Trophoblast cell (in vitro differentiated cells and primary cell): ENCODE data around the gene LTA.

Experiments used
- DNase-seq, 2 donors: peaks; one replicate each; pipeline ENCODE4 v3.0.0-alpha.2; 2016
- H2AFZ ChIP-seq: 2 replicates; pipeline ENCODE4 v1.6.1; 2013; ENCODE audit warnings: low read length, moderate library complexity, mild to moderate bottlenecking; ENCODE audit not compliant: insufficient read depth, poor library complexity
- H2AK5ac ChIP-seq: 2 replicates; pipeline ENCODE4 v1.6.1; 2013; ENCODE audit warnings: mild to moderate bottlenecking, low read length
- H2BK120ac ChIP-seq: 2 replicates; pipeline ENCODE4 v1.6.1; 2013; ENCODE audit warnings: low read length, mild to moderate bottlenecking, moderate library complexity; ENCODE audit not compliant: insufficient read depth, poor library complexity
- H2BK12ac ChIP-seq: 2 replicates; pipeline ENCODE4 v1.6.1; 2013; ENCODE audit warnings: mild to moderate bottlenecking, low read length, moderate library complexity
- H2BK5ac ChIP-seq: 2 replicates; pipeline ENCODE4 v1.6.1; 2013; ENCODE audit warnings: low read length, low read depth, moderate library complexity, mild to moderate bottlenecking; ENCODE audit not compliant: poor library complexity
- H3K14ac ChIP-seq: 2 replicates; pipeline ENCODE4 v1.6.1; 2013; ENCODE audit warnings: mild to moderate bottlenecking, low read length
- H3K18ac ChIP-seq: 2 replicates; pipeline ENCODE4 v1.6.1; 2013; ENCODE audit warnings: mild to moderate bottlenecking, low read length
- H3K23ac ChIP-seq: 2 replicates; pipeline ENCODE4 v1.6.1; 2013; ENCODE audit warnings: low read length
- H3K27ac ChIP-seq: 2 replicates; pipeline ENCODE4 v1.5.1; 2013; ENCODE audit warnings: low read depth, mild to moderate bottlenecking, inconsistent platforms, low read length, moderate library complexity
- H3K27me3 ChIP-seq: 2 replicates; pipeline ENCODE4 v1.6.1; 2013; ENCODE audit warnings: inconsistent platforms, mild to moderate bottlenecking, low read length, moderate library complexity; ENCODE audit not compliant: insufficient read depth
- H3K36me3 ChIP-seq, 2 experiments: 1 replicate in 1 of 2; 2 replicates in 1 of 2; pipeline ENCODE4 v1.6.1; 2013; ENCODE audit warnings: low read length in 2 of 2, mild to moderate bottlenecking in 2 of 2, moderate library complexity in 1 of 2; ENCODE audit not compliant: insufficient read depth in 2 of 2, control insufficient read depth in 1 of 2
- H3K4ac ChIP-seq: 2 replicates; pipeline ENCODE4 v1.6.1; 2013; ENCODE audit warnings: low read depth, mild to moderate bottlenecking, low read length, moderate library complexity
- H3K4me1 ChIP-seq, 2 experiments: 1 replicate in 1 of 2; 2 replicates in 1 of 2; pipeline ENCODE4 v1.6.1; 2013; ENCODE audit warnings: low read length in 2 of 2, mild to moderate bottlenecking in 2 of 2, moderate library complexity in 1 of 2; ENCODE audit not compliant: insufficient read depth in 2 of 2, control insufficient read depth in 1 of 2
- H3K4me2 ChIP-seq: 2 replicates; pipeline ENCODE4 v1.6.1; 2013; ENCODE audit warnings: inconsistent platforms, mild to moderate bottlenecking, low read length, moderate library complexity
- H3K4me3 ChIP-seq: 2 replicates; pipeline ENCODE4 v1.5.1; 2013; ENCODE audit warnings: mild to moderate bottlenecking, low read depth, low read length, inconsistent platforms
- H3K79me1 ChIP-seq: one replicate; pipeline ENCODE4 v1.6.1; 2013; ENCODE audit warnings: low read length
- H3K79me2 ChIP-seq: 2 replicates; pipeline ENCODE4 v1.6.1; 2013; ENCODE audit warnings: low read length, mild to moderate bottlenecking; ENCODE audit not compliant: control insufficient read depth, insufficient read depth, poor library complexity
- H3K9ac ChIP-seq: 2 replicates; pipeline ENCODE4 v1.6.1; 2013; ENCODE audit warnings: mild to moderate bottlenecking, low read length
- H3K9me3 ChIP-seq: 2 replicates; pipeline ENCODE4 v1.6.1; 2013; ENCODE audit warnings: low read depth, mild to moderate bottlenecking, control low read depth, inconsistent platforms, low read length; ENCODE audit not compliant: insufficient read depth
- H4K12ac ChIP-seq: 2 replicates; pipeline ENCODE4 v1.6.1; 2013; ENCODE audit warnings: low read depth, mild to moderate bottlenecking, low read length, moderate library complexity
- H4K8ac ChIP-seq: 2 replicates; pipeline ENCODE4 v1.6.1; 2013; ENCODE audit warnings: low read depth, mild to moderate bottlenecking, low read length, moderate library complexity
- H4K91ac ChIP-seq: one replicate; pipeline ENCODE4 v1.6.1; 2013; ENCODE audit warnings: low read depth, mild to moderate bottlenecking, low read length, moderate library complexity
- WGBS: extraction: QIAGEN DNeasy Blood & Tissue Kit; methylation state at CpG from one replicate; pipeline ENCODE4 v1.1.7; 2013; ENCODE audit warnings: missing lambda C conversion rate; ENCODE audit not compliant: insufficient read length, insufficient coverage; ENCODE audit errors: extremely low coverage; 5-methylcytosine and 5-hydroxymethylcytosine counted together

The LTA gene

GRCh38 chr6:31545291-31545690 is 26.8 kb upstream of the LTA start:
- no peak overlapping the region for H3K23ac ChIP-seq
- H2BK120ac ChIP-seq, result no peak overlapping the region
- peaks cover 5 to 6% of the 10 kb centered on the region in 2 experiments for H3K4me1 ChIP-seq
- no peak overlapping the region for H3K4ac ChIP-seq
- H3K4me3 ChIP-seq, result no peak overlapping the region
- H4K12ac ChIP-seq, result no peak overlapping the region
- no peak overlapping the region for H2AK5ac ChIP-seq
- peaks cover 12% of the 10 kb centered on the region for H3K79me2 ChIP-seq
- no CpG with 5 or more reads among the region's 7 CpGs for WGBS
- H2AFZ ChIP-seq, result no peak overlapping the region
- peaks cover 12% of the 10 kb centered on the region for H3K79me1 ChIP-seq
- H3K9me3 ChIP-seq, result no peaks in the 10 kb centered on the region
- no peak overlapping the region for H4K8ac ChIP-seq
- H4K91ac ChIP-seq, result no peak overlapping the region
- no peak overlapping the region for H2BK12ac ChIP-seq
- no peak for DNase-seq
- peak overlapping the region; percentile 23 for H3K9ac ChIP-seq
- no peak overlapping the region for H3K14ac ChIP-seq
- no peak overlapping the region for H3K18ac ChIP-seq
- no peak overlapping the region for H2BK5ac ChIP-seq
- H3K27ac ChIP-seq, result no peak overlapping the region
- no peaks in the 10 kb centered on the region for H3K27me3 ChIP-seq
- H3K36me3 ChIP-seq, result peaks cover 4 to 6% of the 10 kb centered on the region in 2 experiments
- no peak overlapping the region for H3K4me2 ChIP-seq

GRCh38 chr6:31546339-31546957 is 25.6 kb upstream of the LTA start, which contains the start of gene ATP6V1G2:
Gene ATP6V1G2, minus strand, starts transcription at chr6:31546608. Its CDS starts 49 bp downstream, at chr6:31546559.
- Histone ChIP-seq H3K4ac (no peak within 1 kb of the TSS), H3K9ac (peak within 1 kb of the TSS; percentile 23), H3K4me2 (peak within 1 kb of the TSS; percentile 75), H3K79me1 (peaks cover 8% of the 10 kb centered on the region), H2BK120ac (no peak within 1 kb of the TSS), H2AK5ac (no peak within 1 kb of the TSS), H2BK5ac (no peak within 1 kb of the TSS), H2BK12ac (no peak within 1 kb of the TSS), H3K36me3 (peaks cover 4 to 7% of the 10 kb centered on the region in 2 experiments), H3K14ac (no peak within 1 kb of the TSS), H3K27me3 (no peaks in the 10 kb centered on the region), H4K91ac (no peak within 1 kb of the TSS), H3K23ac (no peak within 1 kb of the TSS), H3K4me3 (no peak within 1 kb of the TSS), H4K8ac (peak within 1 kb of the TSS; percentile 82), H3K4me1 (peaks cover 4 to 5% of the 10 kb centered on the region in 2 experiments), H3K79me2 (peaks cover 3% of the 10 kb centered on the region), H2AFZ (peak within 1 kb of the TSS; percentile 40), H3K9me3 (no peaks in the 10 kb centered on the region), H3K18ac (no peak within 1 kb of the TSS), H4K12ac (no peak within 1 kb of the TSS), H3K27ac (peak within 1 kb of the TSS; percentile 39)
- no CpG with 5 or more reads among the region's 11 CpGs for WGBS
- DNase-seq, result peak; percentile 96 to 97

GRCh38 chr6:31546958-31547726 is 24.9 kb upstream of the LTA start, which contains the start of gene NFKBIL1:
Gene NFKBIL1, plus strand, starts transcription at chr6:31547608. Its CDS starts 87 bp downstream, at chr6:31547695.
- H3K4me3 ChIP-seq, result peak within 1 kb of the TSS; percentile 38
- H3K79me2 ChIP-seq, result no peaks in the 10 kb centered on the region

GRCh38 chr6:31547727-31548543 is 24.2 kb upstream of the LTA start:
- H3K18ac ChIP-seq, result peak overlapping the region; percentile 0
- peak overlapping the region; percentile 52 for H4K91ac ChIP-seq

More at GRCh38 chr6:31546958-31547726, 24.9 kb upstream of the LTA start, which contains the start of gene NFKBIL1:
- peak within 1 kb of the TSS; percentile 48 for H2AK5ac ChIP-seq
- no peaks in the 10 kb centered on the region for H3K27me3 ChIP-seq
- no peak within 1 kb of the TSS for H3K9ac ChIP-seq
- peak within 1 kb of the TSS; percentile 37 for H3K4ac ChIP-seq
- no peak within 1 kb of the TSS for H3K23ac ChIP-seq
- no CpG with 5 or more reads among the region's 25 CpGs for WGBS
- H3K4me1 ChIP-seq, result peaks cover 4 to 5% of the 10 kb centered on the region in 2 experiments
- peak within 1 kb of the TSS; percentile 0 for H3K18ac ChIP-seq
- peak within 1 kb of the TSS; percentile 23 for H3K14ac ChIP-seq
- H4K8ac ChIP-seq, result peak within 1 kb of the TSS; percentile 82
- no peaks in the 10 kb centered on the region for H3K9me3 ChIP-seq
- H2BK12ac ChIP-seq, result peak within 1 kb of the TSS; percentile 1
- H4K91ac ChIP-seq, result peak within 1 kb of the TSS; percentile 52
- H2BK5ac ChIP-seq, result no peak within 1 kb of the TSS
- DNase-seq, result peak; percentile 89 to 92
- H3K4me2 ChIP-seq, result peak within 1 kb of the TSS; percentile 75
- H2BK120ac ChIP-seq, result no peak within 1 kb of the TSS
- H2AFZ ChIP-seq, result peak within 1 kb of the TSS; percentile 40
- H3K79me1 ChIP-seq, result peaks cover 4% of the 10 kb centered on the region
- peak within 1 kb of the TSS; percentile 39 for H3K27ac ChIP-seq
- peaks cover 4 to 7% of the 10 kb centered on the region in 2 experiments for H3K36me3 ChIP-seq
- peak within 1 kb of the TSS; percentile 5 for H4K12ac ChIP-seq

More at GRCh38 chr6:31547727-31548543, 24.2 kb upstream of the LTA start:
- H3K4me3 ChIP-seq, result peak overlapping the region; percentile 38
- no peaks in the 10 kb centered on the region for H3K79me2 ChIP-seq
- no peaks in the 10 kb centered on the region for H3K27me3 ChIP-seq
- peak overlapping the region; percentile 1 for H2BK12ac ChIP-seq
- DNase-seq, result no peak
- peak overlapping the region; percentile 2 for H2AFZ ChIP-seq
- H3K9ac ChIP-seq, result no peak overlapping the region
- H4K8ac ChIP-seq, result peak overlapping the region; percentile 82
- peak overlapping the region; percentile 37 for H3K4ac ChIP-seq
- 100% methylated on average over 1 of the region's 24 CpGs for whole genome bisulfite sequencing
- peaks cover 2% of the 10 kb centered on the region for H3K79me1 ChIP-seq
- H3K23ac ChIP-seq, result no peak overlapping the region
- peak overlapping the region; percentile 75 for H3K4me2 ChIP-seq
- H2BK5ac ChIP-seq, result no peak overlapping the region
- peaks cover 4 to 5% of the 10 kb centered on the region in 2 experiments for H3K4me1 ChIP-seq
- peak overlapping the region; percentile 23 for H3K14ac ChIP-seq
- no peak overlapping the region for H2BK120ac ChIP-seq
- peak overlapping the region; percentile 48 for H2AK5ac ChIP-seq
- H3K27ac ChIP-seq, result no peak overlapping the region
- H4K12ac ChIP-seq, result peak overlapping the region; percentile 5
- no peaks in the 10 kb centered on the region for H3K9me3 ChIP-seq
- H3K36me3 ChIP-seq, result peaks cover 4 to 7% of the 10 kb centered on the region in 2 experiments
